ENCODE results near the gene CCDC28A.

CCDC28A gene

GRCh38 chr6:138817799-138818198 is 44.2 kb downstream of the CCDC28A start:
- ATAC-seq: no peak
- TF ChIP-seq CSRNP3 (CRISPR knock-in tag; IDR thresholded peaks at IDR 0.05): no peak
- no peak for TF ChIP-seq OSR1 (CRISPR knock-in tag; IDR thresholded peaks at IDR 0.05)
- no peak for TF ChIP-seq POU6F1 (CRISPR knock-in tag; IDR thresholded peaks at IDR 0.05; ENCODE audit: borderline replicate concordance, low read depth)
- no peak for TF ChIP-seq ZFP3 (CRISPR knock-in tag; IDR thresholded peaks at IDR 0.05)
- TF ChIP-seq TSHZ2 (CRISPR knock-in tag; IDR thresholded peaks at IDR 0.05): no peak
- TF ChIP-seq ZC3H10 (CRISPR knock-in tag; IDR thresholded peaks at IDR 0.05): no peak
- no peak for TF ChIP-seq ZNF565 (CRISPR knock-in tag; conservative IDR thresholded peaks at IDR 0.05; ENCODE audit: low read depth)
- TF ChIP-seq ESRRG (CRISPR knock-in tag; IDR thresholded peaks at IDR 0.05): no peak
- no peak for TF ChIP-seq ARNTL (CRISPR knock-in tag; IDR thresholded peaks at IDR 0.05; ENCODE audit: borderline replicate concordance, low read depth)
- TF ChIP-seq TCF4 (CRISPR knock-in tag; IDR thresholded peaks at IDR 0.05; ENCODE audit: borderline replicate concordance): no peak
- no peak for TF ChIP-seq ZNF8 (CRISPR knock-in tag; IDR thresholded peaks at IDR 0.05)
- no peak for TF ChIP-seq RARB (CRISPR knock-in tag; IDR thresholded peaks at IDR 0.05)
- no peak for TF ChIP-seq ZFP30 (CRISPR knock-in tag; IDR thresholded peaks at IDR 0.05)
- TF ChIP-seq CSDC2 (CRISPR knock-in tag; IDR thresholded peaks at IDR 0.05): no peak
- TF ChIP-seq BACH2 (CRISPR knock-in tag; IDR thresholded peaks at IDR 0.05; ENCODE audit: borderline replicate concordance): no peak

- ATAC-seq: no peak
- TF ChIP-seq ZNF70 (CRISPR knock-in tag; IDR thresholded peaks at IDR 0.05) (no peak), ZFP3 (CRISPR knock-in tag; IDR thresholded peaks at IDR 0.05) (no peak)
These were observed 45.1 kb downstream of the CCDC28A start for GRCh38 chr6:138818496-138819194.

GRCh38 chr6:138821519-138821918 is 48.0 kb downstream of the CCDC28A start:
- no peak for ATAC-seq
- TF ChIP-seq ISL1 (CRISPR knock-in tag; IDR thresholded peaks at IDR 0.05) (no peak), ZFP3 (CRISPR knock-in tag; IDR thresholded peaks at IDR 0.05) (no peak), RARB (CRISPR knock-in tag; IDR thresholded peaks at IDR 0.05) (no peak)

GRCh38 chr6:138824482-138825144 is 51.0 kb downstream of the CCDC28A start:
- no peak for ATAC-seq

More at GRCh38 chr6:138824482-138825144, 51.0 kb downstream of the CCDC28A start:
- TF ChIP-seq CSDC2 (CRISPR knock-in tag; IDR thresholded peaks at IDR 0.05): no peak
- no peak for TF ChIP-seq PATZ1 (CRISPR knock-in tag; IDR thresholded peaks at IDR 0.05; ENCODE audit: borderline replicate concordance)
- no peak for TF ChIP-seq TCF4 (CRISPR knock-in tag; IDR thresholded peaks at IDR 0.05; ENCODE audit: borderline replicate concordance)
- TF ChIP-seq TOX (CRISPR knock-in tag; IDR thresholded peaks at IDR 0.05; ENCODE audit: borderline replicate concordance): no peak
- TF ChIP-seq CSRNP3 (CRISPR knock-in tag; IDR thresholded peaks at IDR 0.05): no peak
- TF ChIP-seq OSR1 (CRISPR knock-in tag; IDR thresholded peaks at IDR 0.05): no peak
- no peak for TF ChIP-seq ZC3H10 (CRISPR knock-in tag; IDR thresholded peaks at IDR 0.05)

Measured in SK-N-SH treated with all-trans-retinoic acid at 6 μM for 48 hours (cell line).